ENCODE data around the gene MINDY4.

MINDY4 gene

GRCh38 chr7:30791114-30791513 lies 19.9 kb downstream of the MINDY4 start:
- TF ChIP-seq CTCF (IDR thresholded peaks at IDR 0.05; ENCODE audit: control insufficient read depth, extremely low read depth, insufficient read depth) = no peak
- no peak for DNase-seq (ENCODE audit: low read depth)
- H3K4me3 ChIP-seq (ENCODE audit: low read depth, low read length) = no peak overlapping the region

GRCh38 chr7:30795161-30795948 lies 24.1 kb downstream of the MINDY4 start:
- H3K4me3 ChIP-seq (ENCODE audit: low read depth, low read length) = no peak overlapping the region
- no peak for TF ChIP-seq CTCF (IDR thresholded peaks at IDR 0.05; ENCODE audit: control insufficient read depth, extremely low read depth, insufficient read depth)
- no peak for DNase-seq (ENCODE audit: low read depth)

- no peak for TF ChIP-seq CTCF (IDR thresholded peaks at IDR 0.05; ENCODE audit: control insufficient read depth, extremely low read depth, insufficient read depth)
- DNase-seq (ENCODE audit: low read depth) = no peak
- no peak overlapping the region for H3K4me3 ChIP-seq (ENCODE audit: low read depth, low read length)
Measured at GRCh38 chr7:30796105-30796869, 25.1 kb downstream of the MINDY4 start.

GRCh38 chr7:30797176-30798040 lies 26.2 kb downstream of the MINDY4 start:
- no peak for DNase-seq (ENCODE audit: low read depth)
- TF ChIP-seq CTCF (IDR thresholded peaks at IDR 0.05; ENCODE audit: control insufficient read depth, extremely low read depth, insufficient read depth) = no peak
- H3K4me3 ChIP-seq (ENCODE audit: low read depth, low read length) = no peak overlapping the region

- DNase-seq (ENCODE audit: low read depth) = peak; percentile 66
- H3K4me3 ChIP-seq (ENCODE audit: low read depth, low read length) = no peak overlapping the region
- TF ChIP-seq CTCF (IDR thresholded peaks at IDR 0.05; ENCODE audit: control insufficient read depth, extremely low read depth, insufficient read depth) = no peak
Measured at GRCh38 chr7:30799206-30799975, 28.2 kb downstream of the MINDY4 start.
